ENCODE measurements around the gene IDH3A. TPM values are rescaled to one million over a fixed set of nuclear protein-coding genes. Genes with fewer than 3 reads are reported as not detected.

The IDH3A gene
- total and polyA plus RNA-seq, 9 of the 15 experiments (the other 6 are each of a cell fraction or from before 2014, with no cell fraction given): 37.4 to 249 (median 107) TPM

DNA sequence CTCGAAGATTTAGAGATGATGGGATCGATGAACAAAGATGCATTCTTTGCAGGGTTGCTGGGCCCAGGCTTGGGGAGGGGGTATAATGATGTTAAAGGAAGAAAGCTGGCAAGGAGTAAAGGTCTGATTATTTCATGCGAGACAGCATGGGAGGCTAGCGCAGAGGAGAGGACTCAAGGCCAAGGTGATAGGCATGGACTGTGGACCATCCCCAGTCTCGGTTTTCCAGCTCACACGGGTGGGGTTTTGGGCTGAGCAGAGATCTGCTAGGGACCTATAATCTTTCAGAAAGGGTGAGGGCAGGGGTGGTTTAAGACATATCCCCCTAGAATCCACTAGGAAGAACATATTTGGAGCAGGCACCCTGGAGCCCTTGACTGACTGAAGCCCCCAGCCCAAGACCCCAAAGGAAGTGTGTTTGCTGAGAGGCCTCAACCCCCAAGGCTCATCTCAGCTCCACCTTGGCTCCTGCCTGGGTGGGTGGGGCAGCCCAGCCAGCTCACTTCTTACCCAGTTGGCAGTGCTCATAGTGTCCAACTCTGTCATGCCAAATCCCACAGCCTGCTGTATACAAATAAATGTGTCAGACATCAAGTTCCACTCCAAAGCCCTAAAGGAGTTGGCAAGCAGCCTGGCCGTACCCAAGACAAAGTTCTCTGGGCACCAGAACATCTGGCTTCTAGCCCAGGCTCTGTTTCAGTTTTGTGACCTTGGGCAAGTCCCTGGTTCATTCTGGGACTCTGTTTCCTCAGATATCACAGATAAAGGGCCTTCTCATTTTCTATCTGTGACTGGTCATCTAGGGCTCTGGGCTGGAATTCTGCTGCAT is 67.3 kb downstream of the IDH3A start:
- ATAC-seq (no peak), FAIRE-seq (no peak), DNase-seq (ENCODE audit: extremely low read depth in 1 of 4, low spot score in 3 of 4) (no peak)
- H3K9ac ChIP-seq (ENCODE audit: insufficient read depth in 1 of 2, low read depth in 2 of 2, low read length in 2 of 2): no peak overlapping the region
- peaks cover 4 to 12% of the 10 kb centered on the region in 2 experiments; a peak in 4 of 5 replicates for H3K27me3 ChIP-seq (ENCODE audit: control insufficient read depth in 2 of 2, insufficient read depth in 2 of 2, low read length in 2 of 2)
- no TSS peak for BruUV-seq (replicated peaks)
- no peak overlapping the region for H3K4me2 ChIP-seq (ENCODE audit: insufficient read depth, low read length)
- 0 out of 2 replicates have a peak, but pooled peaks cover 3% of the 10 kb centered on the region for H4K20me1 ChIP-seq (replicated peaks; ENCODE audit: control insufficient read depth, insufficient read depth, low read length)
- H3K27ac ChIP-seq (ENCODE audit: extremely low read depth, low read depth, low read length): no peak overlapping the region
- intact Hi-C loops (cut with micrococcal nuclease) (no loop called here), in situ Hi-C loops (cut with MboI) (no loop called here)
- H3K9me3 ChIP-seq (replicated peaks; ENCODE audit: control insufficient read depth, insufficient read depth, low read depth, low read length): no peaks in the 10 kb centered on the region
- no peaks in the 10 kb centered on the region for H3K36me3 ChIP-seq (ENCODE audit: control insufficient read depth, insufficient read depth, low read length)
- H2AFZ ChIP-seq (ENCODE audit: low read depth, low read length): no peak overlapping the region
- ChIA-PET POLR2A (no interaction called here), CTCF (ENCODE audit: low intra/inter-chr PET ratio) (no interaction called here)
- no peak overlapping the region for H3K4me3 ChIP-seq
- TF ChIP-seq ZNF830 (CRISPR knock-in tag; IDR thresholded peaks at IDR 0.05) (no peak), COPS2 (conservative IDR thresholded peaks at IDR 0.05) (no peak), HMGXB4 (CRISPR knock-in tag; IDR thresholded peaks at IDR 0.05) (no peak), FOXK2 (conservative IDR thresholded peaks at IDR 0.05 in 1 of 2, IDR thresholded peaks at IDR 0.05 in 1 of 2; ENCODE audit: low read depth in 2 of 2) (no peak), USF1 (CRISPR knock-in tag; IDR thresholded peaks at IDR 0.05) (no peak), CBFA2T3 (IDR thresholded peaks at IDR 0.05) (no peak), ELF2 (CRISPR knock-in tag; IDR thresholded peaks at IDR 0.05) (no peak), NFIC (IDR thresholded peaks at IDR 0.05) (no peak), DIDO1 (tag; IDR thresholded peaks at IDR 0.05; ENCODE audit: low read depth) (no peak), ZNF589 (CRISPR knock-in tag; IDR thresholded peaks at IDR 0.05; ENCODE audit: low read depth) (no peak), HEY1 (CRISPR knock-in tag; IDR thresholded peaks at IDR 0.05; ENCODE audit: borderline replicate concordance) (no peak), MYNN (IDR thresholded peaks at IDR 0.05) (no peak), MYNN (CRISPR knock-in tag; IDR thresholded peaks at IDR 0.05) (no peak), ZNF212 (CRISPR knock-in tag; IDR thresholded peaks at IDR 0.05) (no peak), ZNF785 (CRISPR knock-in tag; IDR thresholded peaks at IDR 0.05) (no peak), ATF7 (IDR thresholded peaks at IDR 0.05) (no peak), KAT7 (CRISPR knock-in tag; IDR thresholded peaks at IDR 0.05; ENCODE audit: borderline replicate concordance) (no peak), HNRNPL (IDR thresholded peaks at IDR 0.05; ENCODE audit: low read depth, low read length) (no peak), BCL6 (CRISPR knock-in tag; IDR thresholded peaks at IDR 0.05) (no peak)
- peaks cover 13 to 21% of the 10 kb centered on the region in 2 experiments; a peak in 4 of 5 replicates for H3K4me1 ChIP-seq (replicated peaks in 1 of 2; ENCODE audit: control insufficient read depth in 2 of 2, insufficient read depth in 2 of 2, low read length in 2 of 2)
- no peaks in the 10 kb centered on the region for H3K79me2 ChIP-seq (ENCODE audit: control insufficient read depth, insufficient read depth, low read length)
- WGBS (ENCODE audit: insufficient coverage, low coverage, missing lambda C conversion rate): 8% methylated on average over 6 of the region's 7 CpGs
- no peaks in the 10 kb centered on the region for H3K9me1 ChIP-seq (ENCODE audit: control insufficient read depth, insufficient read depth, low read length)
